Measurements from ENCODE around the gene PSMD4.

- no peak for TF ChIP-seq CTCF (IDR thresholded peaks at IDR 0.05; ENCODE audit: poor library complexity)
- no peak for TF ChIP-seq EZH2 (IDR thresholded peaks at IDR 0.05; ENCODE audit: borderline replicate concordance)
- no peak for TF ChIP-seq EZH2phosphoT487 (IDR thresholded peaks at IDR 0.05; ENCODE audit: low read depth, severe bottlenecking, unreplicated experiment)
These were observed 38.6 kb downstream of the PSMD4 start for GRCh38 chr1:151293093-151293492.
